ENCODE measurements around the gene KCNMA1.

The KCNMA1 gene

GRCh38 chr10:77629775-77630506 lies 7.7 kb downstream of the KCNMA1 start:
- DNase-seq (ENCODE audit: extremely low read depth, insufficient read length): no peak
- Histone ChIP-seq H3K27me3 (replicated peaks; ENCODE audit: control insufficient read depth, insufficient read depth, low read length) (no peaks in the 10 kb centered on the region), H3K4me3 (replicated peaks; ENCODE audit: low read depth, low read length) (no peak overlapping the region), H3K36me3 (ENCODE audit: control insufficient read depth, insufficient read depth, low read length) (no peaks in the 10 kb centered on the region)
- TF ChIP-seq CTCF (IDR thresholded peaks at IDR 0.05; ENCODE audit: insufficient read depth, low read length, poor library complexity, severe bottlenecking): no peak

- no peaks in the 10 kb centered on the region for H3K36me3 ChIP-seq (ENCODE audit: control insufficient read depth, insufficient read depth, low read length)
- H3K27me3 ChIP-seq (replicated peaks; ENCODE audit: control insufficient read depth, insufficient read depth, low read length): no peaks in the 10 kb centered on the region
- TF ChIP-seq CTCF (IDR thresholded peaks at IDR 0.05; ENCODE audit: insufficient read depth, low read length, poor library complexity, severe bottlenecking): no peak
- DNase-seq (ENCODE audit: extremely low read depth, insufficient read length): no peak
- H3K4me3 ChIP-seq (replicated peaks; ENCODE audit: low read depth, low read length): no peak overlapping the region
Measured at GRCh38 chr10:77628906-77629730, 8.5 kb downstream of the KCNMA1 start.

- TF ChIP-seq CTCF (IDR thresholded peaks at IDR 0.05; ENCODE audit: insufficient read depth, low read length, poor library complexity, severe bottlenecking): no peak
- no peaks in the 10 kb centered on the region for H3K27me3 ChIP-seq (replicated peaks; ENCODE audit: control insufficient read depth, insufficient read depth, low read length)
- no peak for DNase-seq (ENCODE audit: extremely low read depth, insufficient read length)
- H3K4me3 ChIP-seq (replicated peaks; ENCODE audit: low read depth, low read length): no peak overlapping the region
- no peaks in the 10 kb centered on the region for H3K36me3 ChIP-seq (ENCODE audit: control insufficient read depth, insufficient read depth, low read length)
Measured at GRCh38 chr10:77626266-77626935, 11.2 kb downstream of the KCNMA1 start.

- Histone ChIP-seq H3K36me3 (ENCODE audit: control insufficient read depth, insufficient read depth, low read length) (no peaks in the 10 kb centered on the region), H3K4me3 (replicated peaks; ENCODE audit: low read depth, low read length) (no peak overlapping the region), H3K27me3 (replicated peaks; ENCODE audit: control insufficient read depth, insufficient read depth, low read length) (no peaks in the 10 kb centered on the region)
- DNase-seq (ENCODE audit: extremely low read depth, insufficient read length): no peak
- no peak for TF ChIP-seq CTCF (IDR thresholded peaks at IDR 0.05; ENCODE audit: insufficient read depth, low read length, poor library complexity, severe bottlenecking)
Measured at GRCh38 chr10:77625379-77625778, 12.2 kb downstream of the KCNMA1 start.

GRCh38 chr10:77622889-77623291 lies 14.7 kb downstream of the KCNMA1 start:
- Histone ChIP-seq H3K36me3 (ENCODE audit: control insufficient read depth, insufficient read depth, low read length) (no peaks in the 10 kb centered on the region), H3K4me3 (replicated peaks; ENCODE audit: low read depth, low read length) (no peak overlapping the region; the same call in 1 of the 2 replicates), H3K27me3 (replicated peaks; ENCODE audit: control insufficient read depth, insufficient read depth, low read length) (no peaks in the 10 kb centered on the region)
- no peak for TF ChIP-seq CTCF (IDR thresholded peaks at IDR 0.05; ENCODE audit: insufficient read depth, low read length, poor library complexity, severe bottlenecking)
- no peak for DNase-seq (ENCODE audit: extremely low read depth, insufficient read length)
